IMR-90 (cell line): ENCODE measurements around the gene NOXA1. TPM values are rescaled to one million over a fixed set of nuclear protein-coding genes. Genes with fewer than 3 reads are reported as not detected.

Source experiments
- ATAC-seq: fragments of 200-7000 bp; cut with Tn5 transposase; 2 replicates; pipeline ENCODE4 v1.9.1; 2020; ENCODE audit warnings: low read depth, mild to moderate bottlenecking, moderate library complexity
- BruUV-seq: library from RNA; stranded (reverse); fragments of 400-500 nt; replicated peaks from 2 replicates; lab custom pipeline; 2021; lab: Mats Ljungman, UMichigan
- CTCF ChIA-PET: fragments of 300-600 bp; formaldehyde crosslinking; extraction: SDS; loops from one replicate; lab custom pipeline; 2021; ENCODE audit warnings: antibody characterized with exemption; lab: Yijun Ruan, JAX
- POLR2A ChIA-PET: fragments of 300-600 bp; sonication (Branson Sonifier 250); formaldehyde crosslinking; loops from one replicate; lab custom pipeline; 2022; ENCODE audit warnings: antibody characterized with exemption; ENCODE audit not compliant: unreplicated experiment; lab: Charles Lee
- DNase-seq: peaks from one replicate; pipeline ENCODE4 v3.0.0; 2013
- H2AFZ ChIP-seq: replicated peaks from 2 replicates; pipeline ENCODE3; 2013; ENCODE audit warnings: low read length, mild to moderate bottlenecking; ENCODE audit not compliant: poor library complexity
- H2AK5ac ChIP-seq: 2 replicates; pipeline ENCODE4 v1.6.1; 2013; ENCODE audit warnings: low read depth, low read length, inconsistent platforms
- H2AK9ac ChIP-seq: replicated peaks from 2 replicates; pipeline ENCODE3; 2013; ENCODE audit warnings: mild to moderate bottlenecking, low read depth, low read length, moderate library complexity; ENCODE audit not compliant: poor library complexity
- H2BK120ac ChIP-seq: 2 replicates; pipeline ENCODE4 v1.6.1; 2013; ENCODE audit warnings: low read depth, low read length, inconsistent platforms
- H2BK15ac ChIP-seq: 3 replicates; pipeline ENCODE4 v1.6.1; 2013; ENCODE audit warnings: low read depth, low read length, inconsistent platforms
- H2BK20ac ChIP-seq: 2 replicates; pipeline ENCODE4 v1.6.1; 2013; ENCODE audit warnings: low read depth, mild to moderate bottlenecking, inconsistent platforms, low read length, moderate library complexity
- H2BK5ac ChIP-seq: 2 replicates; pipeline ENCODE4 v1.6.1; 2013; ENCODE audit warnings: mild to moderate bottlenecking, low read depth, low read length, inconsistent platforms; ENCODE audit not compliant: poor library complexity, severe bottlenecking
- H3K14ac ChIP-seq: replicated peaks from 2 replicates; pipeline ENCODE4 v1.6.1; 2013; ENCODE audit warnings: low read depth, low read length, inconsistent platforms
- H3K18ac ChIP-seq: 2 replicates; pipeline ENCODE4 v1.6.1; 2013; ENCODE audit warnings: low read depth, low read length, control low read depth
- H3K23ac ChIP-seq: 2 replicates; pipeline ENCODE4 v1.6.1; 2013; ENCODE audit warnings: low read depth, low read length, inconsistent platforms
- H3K27ac ChIP-seq: 2 replicates; pipeline ENCODE4 v1.5.1; 2013; ENCODE audit warnings: mild to moderate bottlenecking, control low read depth, low read length; ENCODE audit not compliant: insufficient read depth
- H3K27me3 ChIP-seq: 2 replicates; pipeline ENCODE4 v1.6.1; 2013; ENCODE audit warnings: low read length; ENCODE audit not compliant: control insufficient read depth, insufficient read depth
- H3K36me3 ChIP-seq: 2 replicates; pipeline ENCODE4 v1.6.1; 2013; ENCODE audit warnings: low read length, mixed read lengths; ENCODE audit not compliant: control insufficient read depth, insufficient read depth
- H3K4ac ChIP-seq: 2 replicates; pipeline ENCODE4 v1.6.1; 2013; ENCODE audit warnings: low read depth, low read length, inconsistent platforms
- H3K4me1 ChIP-seq: 2 replicates; pipeline ENCODE4 v1.6.1; 2013; ENCODE audit warnings: low read length, mixed read lengths; ENCODE audit not compliant: control insufficient read depth, insufficient read depth
- H3K4me2 ChIP-seq: 2 replicates; pipeline ENCODE4 v1.6.1; 2013; ENCODE audit warnings: low read depth, mild to moderate bottlenecking, control low read depth, low read length, moderate library complexity
- H3K4me3 ChIP-seq: 2 replicates; pipeline ENCODE4 v1.5.1; 2013; ENCODE audit warnings: low read depth, mild to moderate bottlenecking, control low read depth, low read length, moderate library complexity; ENCODE audit not compliant: insufficient read depth
- H3K56ac ChIP-seq: 2 replicates; pipeline ENCODE4 v1.6.1; 2013; ENCODE audit warnings: low read length, inconsistent platforms; ENCODE audit not compliant: insufficient read depth; ENCODE audit errors: extremely low read depth
- H3K79me1 ChIP-seq, 2 experiments: 2 replicates each; pipeline ENCODE4 v1.6.1; 2013; ENCODE audit warnings: low read length in 2 of 2, inconsistent platforms in 1 of 2, low read depth in 1 of 2
- H3K9ac ChIP-seq: 2 replicates; pipeline ENCODE4 v1.6.1; 2013; ENCODE audit warnings: low read depth, low read length, control low read depth
- H3K9me1 ChIP-seq: 2 replicates; pipeline ENCODE4 v1.6.1; 2013; ENCODE audit warnings: low read length, inconsistent platforms; ENCODE audit not compliant: insufficient read depth
- H3K9me3 ChIP-seq: 2 replicates; pipeline ENCODE4 v1.6.1; 2013; ENCODE audit warnings: low read length; ENCODE audit not compliant: control insufficient read depth, insufficient read depth
- H4K20me1 ChIP-seq: 2 replicates; pipeline ENCODE4 v1.6.1; 2013; ENCODE audit warnings: low read length, inconsistent platforms; ENCODE audit not compliant: insufficient read depth
- H4K5ac ChIP-seq: 2 replicates; pipeline ENCODE4 v1.6.1; 2013; ENCODE audit warnings: mild to moderate bottlenecking, low read depth, low read length, control low read depth
- H4K8ac ChIP-seq, 2 experiments: 2 replicates each; pipeline ENCODE4 v1.6.1; 2013; ENCODE audit warnings: low read depth in 2 of 2, low read length in 2 of 2, control low read depth in 1 of 2, inconsistent platforms in 1 of 2
- H4K91ac ChIP-seq: 2 replicates; pipeline ENCODE4 v1.6.1; 2013; ENCODE audit warnings: low read depth, low read length, inconsistent platforms; ENCODE audit not compliant: insufficient read depth
- BHLHE40 ChIP-seq: fragments of 150-350 bp; IDR thresholded peaks from 2 replicates; pipeline ENCODE4 v1.6.1; 2016; ENCODE audit warnings: mild to moderate bottlenecking, low read depth, low read length
- CEBPB ChIP-seq: IDR thresholded peaks from 2 replicates; pipeline ENCODE4 v1.6.1; 2012; ENCODE audit warnings: low read depth, low read length, improper control_type of control experiment
- CHD1 ChIP-seq: IDR thresholded peaks from 2 replicates; pipeline ENCODE4 v1.6.1; 2012; ENCODE audit warnings: low read depth, low read length, improper control_type of control experiment
- FOS ChIP-seq: fragments of 150-350 bp; IDR thresholded peaks from 2 replicates; pipeline ENCODE4 v1.6.1; 2016; ENCODE audit warnings: low read depth, low read length
- MAFK ChIP-seq: IDR thresholded peaks from 2 replicates; pipeline ENCODE4 v1.6.1; 2012; ENCODE audit warnings: low read depth, low read length, improper control_type of control experiment
- MAZ ChIP-seq: IDR thresholded peaks from 2 replicates; pipeline ENCODE4 v1.6.1; 2012; ENCODE audit warnings: low read depth, mild to moderate bottlenecking, low read length, improper control_type of control experiment, moderate library complexity, borderline replicate concordance
- MXI1 ChIP-seq: IDR thresholded peaks from 2 replicates; pipeline ENCODE4 v1.6.1; 2012; ENCODE audit warnings: low read depth, mild to moderate bottlenecking, low read length, moderate library complexity, borderline replicate concordance
- NFE2L2 ChIP-seq: fragments of 150-350 bp; IDR thresholded peaks from 2 replicates; pipeline ENCODE4 v1.6.1; 2016; ENCODE audit warnings: low read depth, mild to moderate bottlenecking, low read length
- POLR2A ChIP-seq: IDR thresholded peaks from 2 replicates; pipeline ENCODE4 v1.6.1; 2012; ENCODE audit warnings: mild to moderate bottlenecking, low read depth, low read length
- RAD21 ChIP-seq: IDR thresholded peaks from 2 replicates; pipeline ENCODE4 v1.6.1; 2012; ENCODE audit warnings: low read length, improper control_type of control experiment
- RFX5 ChIP-seq: IDR thresholded peaks from 2 replicates; pipeline ENCODE4 v1.8.0; 2012; ENCODE audit warnings: low read depth, mild to moderate bottlenecking, low read length, moderate library complexity
- SMC3 ChIP-seq: fragments of 150-350 bp; IDR thresholded peaks from 2 replicates; pipeline ENCODE4 v1.6.1; 2016; ENCODE audit warnings: low read depth, mild to moderate bottlenecking, antibody characterized with exemption, low read length, moderate library complexity
- WGBS, 2 experiments: methylation state at CpG; one replicate each; pipeline versions ENCODE4 v1.1.5 to v1.1.7; 2013; ENCODE audit warnings: missing lambda C conversion rate in 2 of 2; ENCODE audit not compliant: insufficient read length in 1 of 2; ENCODE audit errors: extremely low coverage in 2 of 2; 5-methylcytosine and 5-hydroxymethylcytosine counted together
- dilution Hi-C: fragments of 300-500 bp; cut with HindIII; formaldehyde crosslinking; loops from one replicate; pipeline ENCODE4 v1.14.3; 2018; ENCODE audit warnings: low sequenced_read_pairs; ENCODE audit not compliant: unreplicated experiment
- in situ Hi-C: fragments of 300-500 bp; cut with MboI; formaldehyde crosslinking; loops from 3 replicates; pipeline ENCODE4 v1.14.3; 2019; ENCODE audit warnings: low sequenced_read_pairs, inconsistent platforms, mixed read lengths
- intact Hi-C: fragments of 100-400 bp; cut with micrococcal nuclease; formaldehyde crosslinking; loops from 2 replicates; pipeline ENCODE4 v1.10.0; 2022
- polyA plus RNA-seq, 3 experiments: library from polyadenylated mRNA; depleted of rRNA; stranded (reverse); fragments of >200 nt; gene quantifications; 2 replicates each; pipeline ENCODE4 v1.2.3, GENCODE V29; 2012; ENCODE audit warnings: low replicate concordance in 1 of 3
- total RNA-seq: library from RNA; depleted of rRNA; stranded (reverse); fragments of >200 nt; gene quantifications from 2 replicates; pipeline ENCODE4 v1.2.3, GENCODE V29; 2012
- TF ChIP-seq, protein P1 (sequence below): conservative IDR thresholded peaks from 2 replicates; pipeline ENCODE4 v1.5.1; 2012; ENCODE audit warnings: mild to moderate bottlenecking, low read depth, low read length, improper control_type of control experiment
- TF ChIP-seq, protein P2 (sequence below): fragments of 150-350 bp; IDR thresholded peaks from 2 replicates; pipeline ENCODE4 v1.6.1; 2016; ENCODE audit warnings: low read depth, mild to moderate bottlenecking, low read length, moderate library complexity, borderline replicate concordance
- TF ChIP-seq, protein P3 (sequence below): fragments of 150-350 bp; IDR thresholded peaks from 2 replicates; pipeline ENCODE4 v1.6.1; 2017; ENCODE audit warnings: mild to moderate bottlenecking, antibody characterized with exemption, low read length, low read depth

Gene NOXA1
- total and polyA plus RNA-seq, 2 of the 4 experiments (the other 2 are of a cell fraction): 0.17 TPM; not detected in 1

DNA sequence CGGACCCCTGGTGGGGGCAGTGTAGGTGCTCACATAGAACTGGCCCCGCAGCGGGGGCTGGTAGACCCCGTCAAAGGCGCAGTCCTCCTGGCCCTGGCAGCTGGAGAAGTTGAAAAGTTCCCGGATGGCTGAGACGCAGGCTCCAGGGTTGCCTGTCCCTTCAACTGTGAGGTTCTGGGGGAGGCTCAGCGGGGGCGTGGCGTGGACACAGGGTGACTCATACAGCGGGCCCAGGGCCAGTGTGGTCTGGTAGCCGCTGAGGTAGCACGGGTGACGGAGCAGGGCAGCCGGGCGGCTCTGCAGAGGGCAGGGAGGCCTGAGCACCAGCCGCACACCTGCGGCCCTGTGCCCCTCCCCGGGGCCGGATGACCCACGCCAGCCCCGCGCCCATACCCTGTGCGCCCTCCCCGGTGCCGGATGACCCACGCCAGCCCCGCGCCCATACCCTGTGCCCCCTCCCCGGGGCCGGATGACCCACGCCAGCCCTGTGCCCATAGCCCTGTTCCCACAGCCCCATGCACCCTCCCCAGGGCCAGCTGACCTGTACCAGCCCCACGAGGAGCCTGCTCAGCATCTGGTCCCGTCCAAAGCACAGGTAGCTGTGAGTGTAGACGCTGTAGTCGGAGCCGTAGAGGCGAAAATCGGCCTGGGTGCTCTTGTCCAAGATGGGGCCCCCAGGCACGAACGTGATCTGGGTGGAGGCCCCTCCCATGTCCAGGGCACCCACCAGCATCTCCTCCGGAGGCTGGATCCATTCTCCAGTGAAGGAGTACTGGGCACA lies 13.0 kb downstream of the NOXA1 start:
- no peaks in the 10 kb centered on the region for H3K27me3 ChIP-seq
- no peak overlapping the region for H4K91ac ChIP-seq
- H3K9me3 ChIP-seq: no peaks in the 10 kb centered on the region
- peaks cover 3% of the 10 kb centered on the region for H3K4me1 ChIP-seq
- no TSS peak for BruUV-seq
- H3K14ac ChIP-seq: no peak overlapping the region
- H3K79me1 ChIP-seq: no peaks in the 10 kb centered on the region
- ATAC-seq: peak; percentile 96
- H2BK15ac ChIP-seq: no peak overlapping the region
- peak; percentile 76 for DNase-seq
- peak overlapping the region; percentile 89 for H2AFZ ChIP-seq
- no peaks in the 10 kb centered on the region for H4K20me1 ChIP-seq
- in situ Hi-C loops: no loop called here
- ChIA-PET POLR2A (no interaction called here), CTCF (interaction anchor here (1.0 kb wide), 1 partner anchor 10 kb away, joined by 3 read pairs; no protein-coding TSS in a partner anchor)
- H3K4me3 ChIP-seq: no peak overlapping the region
- H3K4me2 ChIP-seq: no peak overlapping the region
- H3K23ac ChIP-seq: no peak overlapping the region
- no peak overlapping the region for H3K9ac ChIP-seq
- H4K5ac ChIP-seq: no peak overlapping the region
- no peak overlapping the region for H2BK5ac ChIP-seq
- H3K18ac ChIP-seq: no peak overlapping the region
- WGBS, 2 experiments: 76% methylated on average over 17 of the region's 42 CpGs; no CpG with 5 or more reads in 1 of the 2 experiments
- dilution Hi-C loops: no loop called here
- H3K9me1 ChIP-seq: no peaks in the 10 kb centered on the region
- no peak overlapping the region; the same call in 1 of the 2 replicates for H2AK5ac ChIP-seq
- intact Hi-C loops: no loop called here
- peak overlapping the region; percentile 94 for H2AK9ac ChIP-seq
- H2BK120ac ChIP-seq: no peak overlapping the region
- no peak overlapping the region for H2BK20ac ChIP-seq
- H3K36me3 ChIP-seq: no peaks in the 10 kb centered on the region
- no peak overlapping the region for H3K27ac ChIP-seq
- peak overlapping the region; percentile 49 to 56; a peak in 2 of 4 replicates for H4K8ac ChIP-seq
- H3K4ac ChIP-seq: peak overlapping the region; percentile 2; the same call in 1 of the 2 replicates
- H3K56ac ChIP-seq: no peak overlapping the region
- no peak for TF ChIP-seq RFX5
- TF ChIP-seq, protein P1, sequence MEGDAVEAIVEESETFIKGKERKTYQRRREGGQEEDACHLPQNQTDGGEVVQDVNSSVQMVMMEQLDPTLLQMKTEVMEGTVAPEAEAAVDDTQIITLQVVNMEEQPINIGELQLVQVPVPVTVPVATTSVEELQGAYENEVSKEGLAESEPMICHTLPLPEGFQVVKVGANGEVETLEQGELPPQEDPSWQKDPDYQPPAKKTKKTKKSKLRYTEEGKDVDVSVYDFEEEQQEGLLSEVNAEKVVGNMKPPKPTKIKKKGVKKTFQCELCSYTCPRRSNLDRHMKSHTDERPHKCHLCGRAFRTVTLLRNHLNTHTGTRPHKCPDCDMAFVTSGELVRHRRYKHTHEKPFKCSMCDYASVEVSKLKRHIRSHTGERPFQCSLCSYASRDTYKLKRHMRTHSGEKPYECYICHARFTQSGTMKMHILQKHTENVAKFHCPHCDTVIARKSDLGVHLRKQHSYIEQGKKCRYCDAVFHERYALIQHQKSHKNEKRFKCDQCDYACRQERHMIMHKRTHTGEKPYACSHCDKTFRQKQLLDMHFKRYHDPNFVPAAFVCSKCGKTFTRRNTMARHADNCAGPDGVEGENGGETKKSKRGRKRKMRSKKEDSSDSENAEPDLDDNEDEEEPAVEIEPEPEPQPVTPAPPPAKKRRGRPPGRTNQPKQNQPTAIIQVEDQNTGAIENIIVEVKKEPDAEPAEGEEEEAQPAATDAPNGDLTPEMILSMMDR: no peak
- TF ChIP-seq NFE2L2: no peak
- TF ChIP-seq CHD1: no peak
- TF ChIP-seq MAZ: no peak
- no peak for TF ChIP-seq MAFK
- TF ChIP-seq CEBPB: no peak
- no peak for TF ChIP-seq POLR2A
- 0 out of 2 replicates have a peak, but pooled peaks have one; percentile 13 for TF ChIP-seq SMC3
- TF ChIP-seq, protein P2, sequence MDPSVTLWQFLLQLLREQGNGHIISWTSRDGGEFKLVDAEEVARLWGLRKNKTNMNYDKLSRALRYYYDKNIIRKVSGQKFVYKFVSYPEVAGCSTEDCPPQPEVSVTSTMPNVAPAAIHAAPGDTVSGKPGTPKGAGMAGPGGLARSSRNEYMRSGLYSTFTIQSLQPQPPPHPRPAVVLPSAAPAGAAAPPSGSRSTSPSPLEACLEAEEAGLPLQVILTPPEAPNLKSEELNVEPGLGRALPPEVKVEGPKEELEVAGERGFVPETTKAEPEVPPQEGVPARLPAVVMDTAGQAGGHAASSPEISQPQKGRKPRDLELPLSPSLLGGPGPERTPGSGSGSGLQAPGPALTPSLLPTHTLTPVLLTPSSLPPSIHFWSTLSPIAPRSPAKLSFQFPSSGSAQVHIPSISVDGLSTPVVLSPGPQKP: no peak
- peak; percentile 81 for TF ChIP-seq FOS
- no peak for TF ChIP-seq MXI1
- no peak for TF ChIP-seq RAD21
- TF ChIP-seq BHLHE40: peak; percentile 34; the same call in 1 of the 2 replicates
- TF ChIP-seq, protein P3, sequence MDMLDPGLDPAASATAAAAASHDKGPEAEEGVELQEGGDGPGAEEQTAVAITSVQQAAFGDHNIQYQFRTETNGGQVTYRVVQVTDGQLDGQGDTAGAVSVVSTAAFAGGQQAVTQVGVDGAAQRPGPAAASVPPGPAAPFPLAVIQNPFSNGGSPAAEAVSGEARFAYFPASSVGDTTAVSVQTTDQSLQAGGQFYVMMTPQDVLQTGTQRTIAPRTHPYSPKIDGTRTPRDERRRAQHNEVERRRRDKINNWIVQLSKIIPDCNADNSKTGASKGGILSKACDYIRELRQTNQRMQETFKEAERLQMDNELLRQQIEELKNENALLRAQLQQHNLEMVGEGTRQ: no peak
